Muscle of back (tissue), 11 donors: ENCODE results near the gene ALS2. TPM values are rescaled to one million over a fixed set of nuclear protein-coding genes. Genes with fewer than 3 reads are reported as not detected.

Source experiments
- DNase-seq, 3 donors: peaks; one replicate each; pipeline versions ENCODE4 v3.0.0 to v3.0.0-alpha.2; 2013
- polyA plus RNA-seq, 10 donors: library from polyadenylated mRNA; unstranded; fragments of 120-200 nt; gene quantifications; one replicate each; pipeline ENCODE4 v1.2.1, GENCODE V29; 2013; ENCODE audit not compliant: insufficient read length in 10 of 10

ALS2 gene
- polyA plus RNA-seq, 10 donors: 12.6 to 20.2 (median 17.6) TPM

GRCh38 chr2:201758873-201759272 lies 21.9 kb downstream of the ALS2 start:
- no peak for DNase-seq

- no peak for DNase-seq
Observed at GRCh38 chr2:201758234-201758633, 22.5 kb downstream of the ALS2 start.

DNA sequence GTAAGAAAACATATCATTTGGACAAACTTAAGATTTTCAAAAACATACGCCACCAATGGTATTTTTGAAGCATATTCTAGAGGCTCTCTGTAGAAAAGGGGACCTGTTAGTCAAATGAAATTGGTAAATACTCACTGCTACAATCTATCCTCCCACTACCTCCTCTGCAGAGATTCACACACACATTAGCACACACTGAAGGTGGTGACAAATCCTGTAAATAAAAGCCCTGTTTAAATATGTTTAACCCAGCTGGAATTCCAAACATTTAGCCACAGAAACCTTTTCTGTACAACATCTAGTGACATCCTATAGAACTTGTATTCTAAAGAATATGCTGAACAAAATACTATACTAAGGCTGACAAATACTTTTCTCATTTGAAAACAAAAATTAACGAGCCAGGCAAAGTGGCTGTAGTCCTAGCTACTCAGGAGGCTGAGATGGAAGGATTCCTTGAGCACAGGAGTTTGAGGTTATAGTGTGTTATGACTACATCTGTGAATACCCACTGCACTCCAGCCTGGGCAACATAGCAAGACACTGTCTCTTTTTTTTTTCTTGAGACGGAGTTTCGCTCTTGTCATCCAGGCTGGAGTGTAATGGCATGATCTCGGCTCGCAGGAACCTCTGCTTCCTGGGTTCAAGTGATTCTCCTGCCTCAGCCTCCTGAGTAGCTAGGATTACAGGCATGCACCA lies 25.9 kb downstream of the ALS2 start:
- peak in 1 of 3 donors; percentile 15 for DNase-seq

GRCh38 chr2:201751566-201751965 lies 29.2 kb downstream of the ALS2 start:
- DNase-seq: no peak

DNA sequence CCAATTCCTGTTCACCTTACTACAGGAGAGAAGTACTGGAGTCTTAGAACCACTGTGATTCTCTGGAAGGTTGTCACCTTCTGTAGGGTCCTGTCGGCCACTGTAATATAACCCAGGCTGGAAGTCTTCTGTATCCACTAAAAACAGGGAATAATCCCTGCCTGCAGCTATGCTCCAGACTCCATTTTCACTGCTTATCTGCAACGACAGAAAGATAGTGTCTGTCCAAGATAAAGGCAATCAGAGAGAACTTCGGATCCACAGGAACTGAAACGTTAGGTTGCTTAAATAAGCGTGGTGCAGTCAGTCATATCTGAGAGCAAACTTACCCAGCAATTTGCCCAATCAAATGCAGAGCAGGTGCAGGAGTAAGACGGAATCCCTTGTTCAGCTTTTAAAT lies 34.2 kb downstream of the ALS2 start:
- DNase-seq: no peak

- DNase-seq: no peak
Observed at GRCh38 chr2:201735486-201735885, 45.2 kb downstream of the ALS2 start.

DNA sequence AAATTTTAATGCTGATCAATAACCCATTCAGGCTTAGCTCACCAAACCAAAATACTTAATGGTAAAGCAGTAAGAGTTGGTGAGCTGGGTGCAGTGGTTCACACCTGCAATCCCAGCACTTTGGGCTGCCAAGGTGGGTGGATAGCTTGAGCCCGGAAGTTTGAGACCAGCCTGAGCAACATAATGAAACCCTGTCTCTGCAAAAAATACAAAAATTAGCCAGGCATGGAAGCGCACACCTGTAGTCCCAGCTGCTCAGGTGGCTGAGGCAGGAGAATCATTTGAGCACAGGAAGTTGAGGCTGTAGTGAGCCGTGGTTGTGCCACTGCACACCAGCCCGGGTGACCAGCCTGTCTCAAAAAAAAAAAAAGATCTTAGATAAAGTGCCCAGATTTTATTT lies 46.6 kb downstream of the ALS2 start:
- no peak for DNase-seq

DNA sequence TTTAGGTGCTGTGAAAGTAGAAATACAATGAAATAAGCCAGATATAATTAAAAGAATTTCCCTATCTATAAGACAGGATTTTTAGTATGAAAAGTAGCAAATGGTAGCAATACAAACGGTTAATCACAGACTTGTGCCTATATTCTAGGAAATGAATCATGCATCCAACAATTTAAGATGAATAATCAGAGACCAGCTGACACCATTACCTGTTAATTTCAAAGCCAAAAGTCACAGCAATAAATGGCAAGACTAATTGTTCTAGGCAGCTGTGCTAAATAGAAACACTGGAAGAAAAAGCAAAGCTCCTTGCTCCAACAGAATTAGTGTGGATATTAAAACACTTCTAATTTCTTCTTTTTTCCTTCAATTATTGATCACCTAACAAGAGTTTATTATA lies 47.2 kb downstream of the ALS2 start:
- no peak for DNase-seq

- no peak for DNase-seq
Observed at GRCh38 chr2:201730651-201731285, 50.0 kb downstream of the ALS2 start.

DNA sequence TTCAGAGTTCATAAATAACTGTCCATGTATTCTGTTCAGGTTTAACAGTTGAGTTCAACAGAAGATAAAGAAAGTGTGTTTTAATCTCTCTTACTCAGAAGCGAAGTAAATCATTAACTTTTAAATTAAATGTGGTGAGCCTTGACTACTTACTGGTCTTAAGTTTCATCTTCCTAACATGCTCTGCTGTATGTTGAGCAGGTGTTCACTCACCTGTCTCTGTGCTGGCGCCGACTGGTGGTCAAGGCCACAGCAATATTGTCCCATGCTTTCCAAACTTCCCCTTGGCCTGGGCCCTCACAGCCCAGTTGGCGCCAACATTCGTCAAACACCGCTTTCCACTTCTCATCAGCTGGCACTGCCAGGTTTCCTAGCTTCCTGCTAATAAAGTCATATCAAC lies 65.3 kb downstream of the ALS2 start:
- no peak for DNase-seq

- DNase-seq: no peak
Observed at GRCh38 chr2:201712726-201713125, 68.0 kb downstream of the ALS2 start.

DNA sequence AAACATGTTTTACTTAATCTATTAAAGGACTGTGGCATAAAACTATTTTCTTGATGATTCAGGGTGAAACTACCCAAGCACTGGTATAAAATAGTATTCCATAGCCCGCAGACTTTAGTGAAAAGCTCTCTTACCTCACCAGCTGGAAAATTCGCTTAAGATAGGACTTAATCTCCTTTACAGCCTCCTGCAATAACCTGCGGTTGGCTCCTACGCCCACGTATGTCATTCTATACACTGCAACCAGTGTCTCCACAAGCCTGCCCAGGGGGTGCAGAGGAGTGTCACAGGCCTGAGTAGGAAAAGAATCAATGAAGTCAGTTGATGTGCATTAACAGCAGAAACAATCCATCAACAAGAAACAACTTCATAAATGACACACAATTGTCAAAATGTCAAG lies 71.0 kb downstream of the ALS2 start:
- DNase-seq: no peak

DNA sequence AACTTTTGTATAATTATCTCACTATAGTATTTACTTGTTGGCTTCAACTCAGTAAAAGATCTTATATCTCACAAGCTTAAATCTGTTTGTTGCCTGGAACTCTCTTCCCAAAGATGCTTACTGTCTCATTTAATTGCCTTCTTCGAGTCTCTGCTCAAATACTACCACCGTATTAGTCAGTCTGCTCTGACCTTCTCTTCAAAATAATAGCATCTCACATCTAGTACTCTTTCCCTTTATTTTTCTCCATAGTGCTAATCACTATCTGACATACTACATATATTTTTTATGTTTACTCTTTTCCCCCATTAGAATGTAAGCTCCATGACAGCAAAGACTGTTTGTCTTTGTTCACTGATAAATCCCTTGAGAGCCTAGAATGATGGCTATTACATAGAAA lies 71.7 kb downstream of the ALS2 start:
- DNase-seq: no peak

DNA sequence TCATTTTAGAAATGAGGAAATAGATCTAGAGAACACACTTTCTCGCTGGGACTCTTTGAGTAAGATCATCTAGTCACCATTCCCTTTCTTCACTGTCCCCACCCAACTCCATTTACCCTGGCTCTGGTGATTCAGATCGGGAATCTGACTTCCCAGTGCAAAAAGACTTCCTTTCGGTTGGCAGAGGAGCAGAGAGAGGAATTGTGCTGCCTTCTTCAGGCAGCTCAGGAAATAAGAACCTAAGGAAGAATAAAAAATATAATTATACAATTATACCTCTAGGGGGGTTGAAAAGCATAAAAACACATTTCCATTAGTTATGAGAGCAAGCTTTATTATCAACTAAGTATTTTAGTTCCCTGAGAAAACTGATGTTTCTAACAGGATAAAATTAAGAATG lies 73.0 kb downstream of the ALS2 start:
- peak in 2 of 3 donors; percentile 12 to 18 for DNase-seq

- no peak for DNase-seq
Observed at GRCh38 chr2:201707142-201707541, 73.6 kb downstream of the ALS2 start.

DNA sequence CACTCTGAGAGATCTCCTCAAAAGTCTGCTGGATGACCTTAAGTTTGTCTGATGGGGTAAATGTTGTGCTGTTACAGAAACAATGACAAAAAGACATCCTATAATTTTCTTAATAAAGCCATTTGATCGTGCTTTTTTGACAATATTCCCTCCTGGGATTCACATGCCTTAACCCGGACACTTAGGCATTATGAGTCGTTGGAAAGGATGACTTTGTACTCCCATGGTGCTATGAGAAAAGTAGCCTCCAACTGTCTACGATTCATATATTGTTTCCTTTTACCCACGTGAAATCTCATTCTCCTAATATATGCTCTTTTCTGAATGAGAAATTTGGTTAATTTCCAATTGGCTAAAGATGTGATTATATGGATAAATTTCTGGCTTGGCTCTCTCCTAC lies 76.2 kb downstream of the ALS2 start:
- DNase-seq: no peak

DNA sequence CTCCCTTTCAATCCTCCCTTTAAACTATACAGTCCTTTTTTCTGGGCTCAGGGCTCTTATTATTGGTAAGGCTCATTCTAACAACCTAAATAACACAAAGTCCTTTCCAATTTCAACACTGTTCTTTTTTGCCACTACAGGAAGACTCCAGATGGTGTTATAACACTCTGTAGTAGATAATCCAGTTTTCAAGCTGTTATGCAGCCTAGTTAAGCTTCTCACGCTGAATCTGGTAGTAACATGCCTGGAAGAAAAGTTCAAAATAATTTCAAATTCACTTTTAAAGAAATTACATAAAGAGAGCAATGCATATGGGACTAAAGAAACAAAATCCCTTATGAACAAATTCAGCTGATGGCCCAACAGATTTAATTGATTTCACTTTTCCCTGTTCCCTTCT lies 79.1 kb downstream of the ALS2 start:
- DNase-seq: no peak

- DNase-seq: peak; percentile 58 to 90 (median 76)
Observed at GRCh38 chr2:201699416-201699815, 81.3 kb downstream of the ALS2 start.

DNA sequence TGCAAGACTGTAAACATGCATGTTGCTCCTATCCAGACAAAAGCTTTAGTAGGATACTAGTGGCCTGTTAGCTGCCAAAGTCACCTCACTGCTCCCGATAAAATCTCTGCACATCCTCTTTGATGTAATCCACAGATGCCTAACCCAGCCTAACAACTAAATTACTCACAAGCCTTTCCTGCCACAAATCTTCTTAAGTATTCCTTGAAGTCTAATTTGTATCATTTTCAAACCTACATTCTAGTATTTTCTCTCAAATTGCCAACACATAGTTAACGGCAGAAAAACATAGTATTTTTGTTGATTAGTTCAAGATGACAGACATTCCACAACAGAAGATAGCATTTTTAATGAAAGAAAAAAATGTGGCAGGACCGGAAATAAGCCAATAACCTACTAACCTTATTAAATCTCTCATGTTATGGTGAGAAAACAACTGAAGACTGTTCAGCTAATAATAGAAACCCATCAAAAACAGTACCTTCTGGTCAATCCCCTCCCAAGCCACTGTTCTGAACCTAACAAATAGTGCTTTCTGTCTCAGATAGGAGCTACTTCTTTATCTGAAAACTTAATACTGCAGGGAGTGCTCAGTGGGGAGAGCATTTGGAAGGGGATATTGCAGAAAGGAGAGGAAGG lies 82.0 kb downstream of the ALS2 start, which contains the start of gene MPP4:
Gene MPP4 (minus strand): TSS at position 57 of the 639 bp plus-strand sequence. CDS start 4,690 bp downstream, outside the sequence.
- peak in 1 of 3 donors; percentile 52 for DNase-seq

GRCh38 chr2:201697899-201698298 lies 82.8 kb downstream of the ALS2 start:
- DNase-seq: peak in 2 of 3 donors; percentile 24 to 68

DNA sequence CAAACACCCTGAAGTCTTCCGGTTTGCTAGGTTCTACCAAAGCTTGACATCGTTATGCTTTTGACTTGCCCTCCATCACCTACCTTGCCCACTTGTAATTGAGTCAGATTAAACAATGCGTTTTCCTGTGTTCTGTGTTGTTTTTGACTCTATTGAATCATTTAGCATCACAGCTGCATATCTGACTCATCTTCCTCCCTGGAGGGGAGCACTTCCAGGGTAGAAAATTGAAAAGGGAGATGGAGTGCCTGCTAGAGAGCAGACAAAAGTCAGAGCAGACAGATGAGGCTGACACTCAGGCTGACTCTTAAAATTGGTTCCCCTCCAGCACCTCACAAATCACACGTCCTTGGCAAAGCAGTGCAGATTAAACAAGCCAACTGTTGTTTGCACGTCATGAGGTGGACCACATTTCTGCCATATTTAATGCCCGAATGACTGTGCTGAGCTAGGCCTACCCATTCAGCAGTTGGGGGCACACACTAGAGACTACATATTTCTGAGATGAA lies 84.5 kb downstream of the ALS2 start:
- DNase-seq: peak in 2 of 3 donors; percentile 65 to 92

GRCh38 chr2:201685156-201685555 lies 95.6 kb downstream of the ALS2 start:
- DNase-seq: no peak

DNA sequence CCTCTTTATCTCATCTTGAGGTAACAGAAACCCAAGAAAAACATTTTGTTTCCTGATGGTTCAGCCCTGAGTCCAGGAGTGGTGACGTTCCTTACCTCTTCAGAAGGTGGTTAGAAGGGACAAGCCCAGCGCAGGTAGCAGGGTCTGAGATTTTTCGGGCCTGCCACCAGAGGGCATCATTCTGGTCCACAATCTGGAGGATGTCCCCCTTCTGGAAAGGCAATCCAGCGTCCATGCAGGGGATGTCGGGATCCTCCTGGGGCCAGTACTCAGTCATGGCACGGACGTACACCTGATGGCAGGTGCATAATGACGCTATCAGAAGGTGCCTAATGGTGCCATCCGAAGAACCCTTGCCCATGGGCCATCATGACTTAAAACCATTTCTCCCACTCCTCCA lies 100.0 kb downstream of the ALS2 start:
- DNase-seq: no peak
